OCI-LY3 (cell line): ENCODE measurements around the gene SLC35F6.

ENCODE experiments used
- H2AFZ ChIP-seq: fragments of 200-600, 300-600 bp; shearing (Covaris generic); 2 replicates; pipeline ENCODE4 v1.6.0; 2014; ENCODE audit warnings: antibody characterized with exemption, low read depth, low read length
- H3K27ac ChIP-seq: fragments of 200-600, 300-600 bp; sonication (generic); 2 replicates; pipeline ENCODE4 v1.5.1; 2014; ENCODE audit warnings: mild to moderate bottlenecking, low read length, moderate library complexity, mixed read lengths
- H3K27me3 ChIP-seq: fragments of 200-600, 300-600 bp; sonication (generic); 2 replicates; pipeline ENCODE4 v1.6.1; 2014; ENCODE audit warnings: low read depth, low read length, mixed read lengths
- H3K36me3 ChIP-seq: fragments of 200-600, 300-600 bp; sonication (generic); replicated peaks from 2 replicates; pipeline ENCODE3; 2014; ENCODE audit warnings: low read depth, low read length, mixed read lengths
- H3K4me1 ChIP-seq: fragments of 300-600, 200-600 bp; sonication (generic); 2 replicates; pipeline ENCODE4 v1.6.1; 2014; ENCODE audit warnings: low read length, mixed read lengths
- H3K4me2 ChIP-seq: fragments of 200-600, 300-600 bp; sonication (generic); 2 replicates; pipeline ENCODE4 v1.6.1; 2014; ENCODE audit warnings: low read length, mixed read lengths
- H3K4me3 ChIP-seq: fragments of 300-600, 200-600 bp; sonication (generic); 2 replicates; pipeline ENCODE4 v1.5.1; 2014; ENCODE audit warnings: antibody characterized with exemption, mild to moderate bottlenecking, low read length, moderate library complexity
- H3K79me2 ChIP-seq: fragments of 300-600, 200-600 bp; shearing (Covaris generic); 2 replicates; pipeline ENCODE4 v1.6.1; 2014; ENCODE audit warnings: mild to moderate bottlenecking, low read length, mixed read lengths
- H3K9ac ChIP-seq: fragments of 300-600, 200-600 bp; shearing (Covaris generic); 2 replicates; pipeline ENCODE4 v1.6.0; 2014; ENCODE audit warnings: mild to moderate bottlenecking, low read length, moderate library complexity
- H3K9me3 ChIP-seq: fragments of 200-600, 300-600 bp; shearing (Covaris generic); 2 replicates; pipeline ENCODE4 v1.6.1; 2014; ENCODE audit warnings: low read length, mixed read lengths; ENCODE audit not compliant: insufficient read depth
- H4K20me1 ChIP-seq: fragments of 200-600, 300-600 bp; sonication (generic); 2 replicates; pipeline ENCODE4 v1.6.1; 2016; ENCODE audit warnings: low read length, mixed read lengths; ENCODE audit not compliant: insufficient read depth
- EZH2phosphoT487 ChIP-seq: fragments of 200-600 bp; shearing (Covaris generic); IDR thresholded peaks from 2 replicates; pipeline ENCODE4 v1.6.1; 2018; ENCODE audit warnings: antibody characterized with exemption, mixed run types, low read depth
- TF ChIP-seq, protein P1 (sequence below): fragments of 200-600, 300-600 bp; sonication (generic); IDR thresholded peaks from 2 replicates; pipeline ENCODE4 v1.5.1; 2014; ENCODE audit warnings: antibody characterized with exemption, low read length, low read depth

Gene SLC35F6

GRCh38 chr2:26740890-26741302 is 23.2 kb upstream of the SLC35F6 start:
- no peak overlapping the region for H3K4me3 ChIP-seq
- no peaks in the 10 kb centered on the region for H3K4me1 ChIP-seq
- TF ChIP-seq, protein P1, sequence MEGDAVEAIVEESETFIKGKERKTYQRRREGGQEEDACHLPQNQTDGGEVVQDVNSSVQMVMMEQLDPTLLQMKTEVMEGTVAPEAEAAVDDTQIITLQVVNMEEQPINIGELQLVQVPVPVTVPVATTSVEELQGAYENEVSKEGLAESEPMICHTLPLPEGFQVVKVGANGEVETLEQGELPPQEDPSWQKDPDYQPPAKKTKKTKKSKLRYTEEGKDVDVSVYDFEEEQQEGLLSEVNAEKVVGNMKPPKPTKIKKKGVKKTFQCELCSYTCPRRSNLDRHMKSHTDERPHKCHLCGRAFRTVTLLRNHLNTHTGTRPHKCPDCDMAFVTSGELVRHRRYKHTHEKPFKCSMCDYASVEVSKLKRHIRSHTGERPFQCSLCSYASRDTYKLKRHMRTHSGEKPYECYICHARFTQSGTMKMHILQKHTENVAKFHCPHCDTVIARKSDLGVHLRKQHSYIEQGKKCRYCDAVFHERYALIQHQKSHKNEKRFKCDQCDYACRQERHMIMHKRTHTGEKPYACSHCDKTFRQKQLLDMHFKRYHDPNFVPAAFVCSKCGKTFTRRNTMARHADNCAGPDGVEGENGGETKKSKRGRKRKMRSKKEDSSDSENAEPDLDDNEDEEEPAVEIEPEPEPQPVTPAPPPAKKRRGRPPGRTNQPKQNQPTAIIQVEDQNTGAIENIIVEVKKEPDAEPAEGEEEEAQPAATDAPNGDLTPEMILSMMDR, result no peak
- TF ChIP-seq EZH2phosphoT487, result no peak
- H2AFZ ChIP-seq, result no peak overlapping the region
- no peaks in the 10 kb centered on the region for H3K79me2 ChIP-seq
- H3K27me3 ChIP-seq, result no peaks in the 10 kb centered on the region
- no peaks in the 10 kb centered on the region for H4K20me1 ChIP-seq
- H3K36me3 ChIP-seq, result no peaks in the 10 kb centered on the region
- H3K9me3 ChIP-seq, result no peaks in the 10 kb centered on the region
- H3K27ac ChIP-seq, result no peak overlapping the region
- H3K9ac ChIP-seq, result no peak overlapping the region
- H3K4me2 ChIP-seq, result no peak overlapping the region

- Histone ChIP-seq H3K4me3 (no peak overlapping the region), H3K79me2 (no peaks in the 10 kb centered on the region), H4K20me1 (no peaks in the 10 kb centered on the region), H3K9ac (no peak overlapping the region), H3K27ac (no peak overlapping the region), H3K9me3 (no peaks in the 10 kb centered on the region), H3K4me2 (no peak overlapping the region), H3K36me3 (no peaks in the 10 kb centered on the region), H3K4me1 (no peaks in the 10 kb centered on the region), H2AFZ (no peak overlapping the region), H3K27me3 (no peaks in the 10 kb centered on the region)
- TF ChIP-seq EZH2phosphoT487, result no peak
- TF ChIP-seq, protein P1, result no peak
Observed at GRCh38 chr2:26742048-26742770, 21.9 kb upstream of the SLC35F6 start.

- no peaks in the 10 kb centered on the region for H3K36me3 ChIP-seq
- H3K4me1 ChIP-seq, result no peaks in the 10 kb centered on the region
- H3K79me2 ChIP-seq, result no peaks in the 10 kb centered on the region
- no peak overlapping the region for H3K4me3 ChIP-seq
- H4K20me1 ChIP-seq, result no peaks in the 10 kb centered on the region
- H3K9ac ChIP-seq, result no peak overlapping the region
- TF ChIP-seq, protein P1, result no peak
- no peak for TF ChIP-seq EZH2phosphoT487
- no peak overlapping the region for H3K27ac ChIP-seq
- no peak overlapping the region for H2AFZ ChIP-seq
- no peak overlapping the region for H3K4me2 ChIP-seq
- no peaks in the 10 kb centered on the region for H3K27me3 ChIP-seq
- no peaks in the 10 kb centered on the region for H3K9me3 ChIP-seq
Observed at GRCh38 chr2:26743852-26744251, 20.2 kb upstream of the SLC35F6 start.

- Histone ChIP-seq H3K9me3 (no peaks in the 10 kb centered on the region), H3K4me2 (no peak overlapping the region), H3K27me3 (no peaks in the 10 kb centered on the region), H3K79me2 (no peaks in the 10 kb centered on the region), H3K36me3 (no peaks in the 10 kb centered on the region), H4K20me1 (no peaks in the 10 kb centered on the region), H3K4me3 (no peak overlapping the region), H3K9ac (no peak overlapping the region), H3K4me1 (no peaks in the 10 kb centered on the region), H3K27ac (no peak overlapping the region), H2AFZ (no peak overlapping the region)
- TF ChIP-seq, protein P1, result no peak
- no peak for TF ChIP-seq EZH2phosphoT487
Observed at GRCh38 chr2:26744953-26745352, 19.1 kb upstream of the SLC35F6 start.
